MM.1S (cell line): ENCODE results near the gene STAU1.

Experiments
- EZH2phosphoT487 ChIP-seq: fragments of 300-600 bp; sonication (generic); IDR thresholded peaks from 2 replicates; pipeline ENCODE4 v1.6.1; 2018; ENCODE audit warnings: antibody characterized with exemption, low read length
- TF ChIP-seq, protein P1 (sequence below): fragments of 300-600 bp; sonication (generic); IDR thresholded peaks from 2 replicates; pipeline ENCODE4 v1.5.1; 2016; ENCODE audit warnings: antibody characterized with exemption, low read length, mixed read lengths

DNA sequence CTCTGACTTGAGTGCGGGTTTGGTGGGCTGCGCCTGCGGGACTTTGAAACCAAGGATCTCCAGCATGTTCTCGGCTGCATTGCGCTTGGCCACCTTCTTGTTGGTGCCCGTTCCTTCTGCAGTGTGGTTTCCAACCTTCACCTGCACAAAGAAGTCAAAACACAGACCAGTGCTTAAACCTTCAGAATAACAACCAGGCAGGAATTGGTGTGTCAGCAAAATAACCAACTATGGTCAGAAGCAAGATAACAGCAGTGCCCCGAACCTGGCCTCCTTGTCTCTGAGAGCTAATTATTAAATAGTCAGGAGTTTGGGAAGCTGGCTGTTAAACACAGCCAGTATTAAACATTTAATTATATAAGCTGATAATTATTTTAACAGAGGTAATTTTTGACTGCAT lies 68.1 kb downstream of the STAU1 start:
- TF ChIP-seq, protein P1, sequence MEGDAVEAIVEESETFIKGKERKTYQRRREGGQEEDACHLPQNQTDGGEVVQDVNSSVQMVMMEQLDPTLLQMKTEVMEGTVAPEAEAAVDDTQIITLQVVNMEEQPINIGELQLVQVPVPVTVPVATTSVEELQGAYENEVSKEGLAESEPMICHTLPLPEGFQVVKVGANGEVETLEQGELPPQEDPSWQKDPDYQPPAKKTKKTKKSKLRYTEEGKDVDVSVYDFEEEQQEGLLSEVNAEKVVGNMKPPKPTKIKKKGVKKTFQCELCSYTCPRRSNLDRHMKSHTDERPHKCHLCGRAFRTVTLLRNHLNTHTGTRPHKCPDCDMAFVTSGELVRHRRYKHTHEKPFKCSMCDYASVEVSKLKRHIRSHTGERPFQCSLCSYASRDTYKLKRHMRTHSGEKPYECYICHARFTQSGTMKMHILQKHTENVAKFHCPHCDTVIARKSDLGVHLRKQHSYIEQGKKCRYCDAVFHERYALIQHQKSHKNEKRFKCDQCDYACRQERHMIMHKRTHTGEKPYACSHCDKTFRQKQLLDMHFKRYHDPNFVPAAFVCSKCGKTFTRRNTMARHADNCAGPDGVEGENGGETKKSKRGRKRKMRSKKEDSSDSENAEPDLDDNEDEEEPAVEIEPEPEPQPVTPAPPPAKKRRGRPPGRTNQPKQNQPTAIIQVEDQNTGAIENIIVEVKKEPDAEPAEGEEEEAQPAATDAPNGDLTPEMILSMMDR: no peak
- no peak for TF ChIP-seq EZH2phosphoT487
